HUES48 (cell line): ENCODE data around the gene ADARB2.
"Not testable (repeated sequence)": the region's sequence is repeated elsewhere in the genome, so short reads cannot be mapped to it uniquely, and the experiment has no call there.

Experiments used
- H3K27ac ChIP-seq: one replicate; pipeline ENCODE4 v1.7.0; 2013; ENCODE audit warnings: low read depth, low read length, inconsistent platforms
- H3K27me3 ChIP-seq: 2 replicates; pipeline ENCODE4 v1.6.1; 2013; ENCODE audit warnings: mild to moderate bottlenecking, low read length; ENCODE audit not compliant: control insufficient read depth, insufficient read depth
- H3K36me3 ChIP-seq: 2 replicates; pipeline ENCODE4 v1.6.1; 2013; ENCODE audit warnings: low read length; ENCODE audit not compliant: control insufficient read depth, insufficient read depth
- H3K4me1 ChIP-seq: 2 replicates; pipeline ENCODE4 v1.6.1; 2013; ENCODE audit warnings: mild to moderate bottlenecking, low read length; ENCODE audit not compliant: control insufficient read depth, insufficient read depth
- H3K4me3 ChIP-seq: 2 replicates; pipeline ENCODE4 v1.5.1; 2013; ENCODE audit warnings: mild to moderate bottlenecking, low read depth, low read length
- H3K9ac ChIP-seq: 2 replicates; pipeline ENCODE4 v1.6.1; 2013; ENCODE audit warnings: mild to moderate bottlenecking, low read depth, low read length, moderate library complexity
- H3K9me3 ChIP-seq: 2 replicates; pipeline ENCODE4 v1.6.1; 2013; ENCODE audit warnings: low read length; ENCODE audit not compliant: control insufficient read depth, insufficient read depth

The ADARB2 gene

GRCh38 chr10:1253523-1254353 lies 483.6 kb downstream of the ADARB2 start:
- no peak overlapping the region for H3K4me3 ChIP-seq
- no peaks in the 10 kb centered on the region for H3K36me3 ChIP-seq
- no peaks in the 10 kb centered on the region for H3K4me1 ChIP-seq
- H3K9me3 ChIP-seq: no peaks in the 10 kb centered on the region
- no peak overlapping the region for H3K9ac ChIP-seq
- H3K27ac ChIP-seq: no peak overlapping the region
- H3K27me3 ChIP-seq: no peaks in the 10 kb centered on the region

DNA sequence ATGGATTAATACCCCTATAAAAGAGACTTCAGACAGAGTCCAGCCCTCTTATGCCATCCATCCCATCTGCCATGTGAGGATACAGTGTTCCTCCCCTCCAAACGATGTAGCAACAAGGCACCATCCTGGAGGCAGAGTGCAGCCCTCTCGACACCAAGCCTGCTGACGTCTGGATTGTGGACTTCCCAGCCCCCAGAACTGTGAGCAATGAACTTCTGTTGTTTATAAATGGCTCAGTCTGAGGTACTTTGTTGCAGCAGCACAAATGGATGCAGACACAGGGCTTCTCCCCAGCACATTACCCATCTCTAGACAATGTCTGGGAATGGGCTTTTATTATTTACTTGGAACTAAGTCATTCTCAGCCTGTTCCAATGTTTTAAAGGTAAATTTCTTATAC lies 485.6 kb downstream of the ADARB2 start:
- Histone ChIP-seq H3K4me1 (no peaks in the 10 kb centered on the region), H3K36me3 (no peaks in the 10 kb centered on the region), H3K27me3 (no peaks in the 10 kb centered on the region)

DNA sequence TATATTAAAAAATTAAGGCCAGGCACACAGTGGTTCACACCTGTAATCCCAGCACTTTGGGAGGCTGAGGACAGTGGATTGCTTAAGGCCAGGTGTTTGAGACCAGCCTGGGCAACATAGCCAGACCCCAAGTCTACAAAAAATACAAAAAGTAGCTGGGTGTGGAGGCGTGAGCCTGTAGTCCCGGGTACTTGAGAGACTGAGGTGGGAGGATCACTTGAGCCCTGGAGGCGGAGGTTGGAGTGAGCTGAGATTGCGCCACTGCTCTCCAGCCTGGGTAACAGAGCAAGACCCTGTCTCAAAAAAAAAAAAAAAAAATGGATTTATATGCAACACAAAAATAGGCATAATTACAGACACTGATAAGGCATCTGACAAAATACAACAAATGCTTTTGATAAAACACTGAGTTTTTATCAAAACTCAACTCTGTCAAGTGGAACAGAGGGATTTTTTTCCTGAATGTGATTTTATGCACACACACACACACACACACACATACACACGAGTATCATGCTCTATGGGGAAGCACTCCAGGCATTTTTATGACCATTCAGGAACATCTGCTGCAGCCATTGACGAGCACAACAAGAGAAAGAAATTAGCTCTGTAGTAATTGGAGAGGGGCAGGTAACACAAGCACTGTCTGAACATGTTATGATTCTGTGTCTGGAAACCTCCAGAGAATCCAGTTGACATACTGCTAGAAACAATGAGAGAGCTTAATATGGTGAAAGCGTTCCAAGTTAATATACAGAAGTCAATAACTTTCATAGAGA lies 488.0 kb downstream of the ADARB2 start:
- H3K27me3 ChIP-seq: no peaks in the 10 kb centered on the region
- no peak overlapping the region for H3K9ac ChIP-seq
- no peaks in the 10 kb centered on the region for H3K9me3 ChIP-seq
- H3K4me3 ChIP-seq: no peak overlapping the region
- no peaks in the 10 kb centered on the region for H3K36me3 ChIP-seq
- no peaks in the 10 kb centered on the region for H3K4me1 ChIP-seq
- H3K27ac ChIP-seq: no peak overlapping the region

More for the DNA sequence above, 485.6 kb downstream of the ADARB2 start:
- H3K27ac ChIP-seq: no peak overlapping the region
- no peaks in the 10 kb centered on the region for H3K9me3 ChIP-seq
- no peak overlapping the region for H3K4me3 ChIP-seq
- no peak overlapping the region for H3K9ac ChIP-seq

GRCh38 chr10:1248262-1248630 lies 489.1 kb downstream of the ADARB2 start:
- H3K4me3 ChIP-seq, H3K27ac ChIP-seq, H3K9ac ChIP-seq, H3K36me3 ChIP-seq, H3K4me1 ChIP-seq, H3K9me3 ChIP-seq, H3K27me3 ChIP-seq: not testable (repeated sequence)

GRCh38 chr10:1247598-1248261 lies 489.6 kb downstream of the ADARB2 start:
- Histone ChIP-seq H3K9ac (no peak overlapping the region), H3K27ac (no peak overlapping the region), H3K27me3 (no peaks in the 10 kb centered on the region), H3K4me1 (no peaks in the 10 kb centered on the region; the same call in 1 of the 2 replicates), H3K4me3 (no peak overlapping the region), H3K9me3 (no peaks in the 10 kb centered on the region), H3K36me3 (no peaks in the 10 kb centered on the region)

GRCh38 chr10:1244493-1244892 lies 492.8 kb downstream of the ADARB2 start:
- Histone ChIP-seq H3K27ac (no peak overlapping the region), H3K4me1 (no peaks in the 10 kb centered on the region; the same call in 1 of the 2 replicates), H3K9ac (no peak overlapping the region), H3K4me3 (no peak overlapping the region), H3K27me3 (no peaks in the 10 kb centered on the region), H3K36me3 (no peaks in the 10 kb centered on the region), H3K9me3 (no peaks in the 10 kb centered on the region)

DNA sequence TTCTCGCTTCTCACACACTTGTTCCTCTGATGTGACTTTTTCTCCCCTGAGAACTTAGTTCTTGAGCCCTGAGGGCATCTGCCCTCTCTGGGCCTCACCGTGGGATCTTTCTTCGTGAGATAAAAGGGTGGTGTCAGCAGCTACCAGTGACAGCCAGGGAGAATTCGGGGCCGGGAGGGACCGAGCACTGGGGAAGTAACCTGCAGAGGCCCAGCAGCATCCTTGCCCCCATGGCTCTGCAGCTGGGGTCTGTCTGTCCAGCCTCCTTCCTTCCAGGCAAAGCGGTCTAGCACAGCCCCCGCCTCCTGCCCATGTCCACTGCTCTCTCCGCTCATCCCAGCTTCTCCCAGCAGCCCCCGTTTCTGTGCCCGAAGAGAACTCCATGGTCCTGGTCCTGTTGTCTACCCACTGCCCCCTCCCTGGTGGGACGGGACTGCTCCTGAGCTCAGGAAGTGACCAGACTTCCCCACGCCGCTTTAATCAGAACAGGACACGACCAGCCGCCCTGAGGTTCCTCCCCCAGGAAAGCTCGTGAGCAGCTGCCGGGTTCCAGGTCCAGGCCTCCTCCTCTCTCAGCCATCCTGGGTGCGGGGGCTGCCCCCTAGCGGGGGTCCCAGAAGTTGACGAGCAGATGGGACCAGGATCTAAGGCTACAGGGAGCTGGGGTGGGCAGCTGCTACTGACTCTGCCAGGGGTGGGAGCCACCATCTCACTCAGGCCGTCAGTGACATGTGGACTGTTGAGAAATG lies 493.7 kb downstream of the ADARB2 start:
- Histone ChIP-seq H3K27ac (no peak overlapping the region), H3K4me3 (no peak overlapping the region), H3K27me3 (no peaks in the 10 kb centered on the region), H3K36me3 (no peaks in the 10 kb centered on the region), H3K4me1 (no peaks in the 10 kb centered on the region; the same call in 1 of the 2 replicates), H3K9me3 (no peaks in the 10 kb centered on the region), H3K9ac (no peak overlapping the region)

GRCh38 chr10:1242975-1243374 lies 494.4 kb downstream of the ADARB2 start:
- Histone ChIP-seq H3K9me3 (no peaks in the 10 kb centered on the region), H3K4me3 (no peak overlapping the region), H3K9ac (no peak overlapping the region), H3K27me3 (no peaks in the 10 kb centered on the region), H3K27ac (no peak overlapping the region), H3K36me3 (no peaks in the 10 kb centered on the region), H3K4me1 (no peaks in the 10 kb centered on the region; the same call in 1 of the 2 replicates)

GRCh38 chr10:1241973-1242935 lies 495.1 kb downstream of the ADARB2 start:
- no peak overlapping the region for H3K27ac ChIP-seq
- no peaks in the 10 kb centered on the region; the same call in 1 of the 2 replicates for H3K4me1 ChIP-seq
- H3K9me3 ChIP-seq: no peaks in the 10 kb centered on the region
- no peaks in the 10 kb centered on the region for H3K27me3 ChIP-seq
- no peaks in the 10 kb centered on the region for H3K36me3 ChIP-seq
- no peak overlapping the region for H3K9ac ChIP-seq
- no peak overlapping the region for H3K4me3 ChIP-seq
